Lower leg skin (tissue), 4 donors: ENCODE results near the gene TP63. TPM values are rescaled to one million over a fixed set of nuclear protein-coding genes. Genes with fewer than 3 reads are reported as not detected.
A peak's percentile ranks its signal among the peaks of the same experiment; 100 is the strongest.
"Not testable (repeated sequence)": the region's sequence is repeated elsewhere in the genome, so short reads cannot be mapped to it uniquely, and the experiment has no call there.

Experiments used
- DNase-seq, 2 donors: peaks; one replicate each; pipeline ENCODE4 v3.0.0-alpha.2; 2019; ENCODE audit warnings: low spot score in 2 of 2
- H3K4me3 ChIP-seq: fragments of 200-600 bp; sonication (generic); 2 replicates; pipeline ENCODE4 v1.5.1; 2017; ENCODE audit warnings: mild to moderate bottlenecking, low read depth; ENCODE audit not compliant: poor library complexity, severe bottlenecking
- POLR2A ChIP-seq, 2 donors: fragments of 450-650 bp; IDR thresholded peaks; one replicate each; pipeline ENCODE4 v1.6.1; 2016 to 2017; ENCODE audit warnings: antibody characterized with exemption in 2 of 2, mild to moderate bottlenecking in 1 of 2, moderate library complexity in 1 of 2
- WGBS, 2 donors: methylation state at CpG; one replicate each; pipeline ENCODE4 v1.1.5; 2018; 5-methylcytosine and 5-hydroxymethylcytosine counted together
- intact Hi-C: fragments of 100-400 bp; cut with DNase I; formaldehyde crosslinking; loops from one replicate; pipeline ENCODE4 v1.15.0; 2023; ENCODE audit warnings: low total_unique reads
- total RNA-seq, 4 donors: library from RNA; depleted of rRNA; stranded (reverse); fragments of >200 nt; gene quantifications; one replicate each; pipeline ENCODE4 v1.1.0, GENCODE V29; 2016
- TF ChIP-seq, protein P1 (sequence below), 3 donors: fragments of 450-650 bp; IDR thresholded peaks; one replicate each; pipeline ENCODE4 v1.5.1; 2016; ENCODE audit warnings: antibody characterized with exemption in 3 of 3, mild to moderate bottlenecking in 3 of 3, moderate library complexity in 2 of 3

The TP63 gene
- total RNA-seq, 4 donors from 2014 or later, result 208 to 373 (median 264) TPM

DNA sequence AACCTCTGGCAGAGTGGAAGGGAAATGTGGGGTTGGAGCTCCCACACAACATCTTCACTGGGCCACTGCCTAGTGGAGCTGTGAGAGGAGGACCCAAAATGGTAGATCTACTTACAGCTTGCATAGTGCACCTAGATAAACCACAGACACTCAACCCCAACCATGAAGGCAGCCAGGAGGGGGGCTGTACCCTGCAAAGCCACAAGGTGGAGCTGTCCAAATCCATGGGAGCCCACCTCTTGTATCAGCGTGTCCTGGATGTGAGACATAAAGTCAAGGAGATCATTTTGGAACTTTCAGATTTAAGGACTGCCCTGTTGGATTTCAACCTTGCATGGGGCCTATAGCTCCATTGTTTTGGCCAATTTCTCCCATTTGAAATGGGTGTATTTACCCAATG, 20.9 kb downstream of the TP63 start:
- WGBS, 2 donors, result 88 to 100% methylated on average over 1 of the region's 1 CpG
- DNase-seq, result no peak
- intact Hi-C loops, result no loop called here
- no peak overlapping the region for H3K4me3 ChIP-seq
- TF ChIP-seq POLR2A (IDR thresholded peaks at IDR 0.05), result no peak
- TF ChIP-seq, protein P1, sequence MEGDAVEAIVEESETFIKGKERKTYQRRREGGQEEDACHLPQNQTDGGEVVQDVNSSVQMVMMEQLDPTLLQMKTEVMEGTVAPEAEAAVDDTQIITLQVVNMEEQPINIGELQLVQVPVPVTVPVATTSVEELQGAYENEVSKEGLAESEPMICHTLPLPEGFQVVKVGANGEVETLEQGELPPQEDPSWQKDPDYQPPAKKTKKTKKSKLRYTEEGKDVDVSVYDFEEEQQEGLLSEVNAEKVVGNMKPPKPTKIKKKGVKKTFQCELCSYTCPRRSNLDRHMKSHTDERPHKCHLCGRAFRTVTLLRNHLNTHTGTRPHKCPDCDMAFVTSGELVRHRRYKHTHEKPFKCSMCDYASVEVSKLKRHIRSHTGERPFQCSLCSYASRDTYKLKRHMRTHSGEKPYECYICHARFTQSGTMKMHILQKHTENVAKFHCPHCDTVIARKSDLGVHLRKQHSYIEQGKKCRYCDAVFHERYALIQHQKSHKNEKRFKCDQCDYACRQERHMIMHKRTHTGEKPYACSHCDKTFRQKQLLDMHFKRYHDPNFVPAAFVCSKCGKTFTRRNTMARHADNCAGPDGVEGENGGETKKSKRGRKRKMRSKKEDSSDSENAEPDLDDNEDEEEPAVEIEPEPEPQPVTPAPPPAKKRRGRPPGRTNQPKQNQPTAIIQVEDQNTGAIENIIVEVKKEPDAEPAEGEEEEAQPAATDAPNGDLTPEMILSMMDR (IDR thresholded peaks at IDR 0.05), result no peak

DNA sequence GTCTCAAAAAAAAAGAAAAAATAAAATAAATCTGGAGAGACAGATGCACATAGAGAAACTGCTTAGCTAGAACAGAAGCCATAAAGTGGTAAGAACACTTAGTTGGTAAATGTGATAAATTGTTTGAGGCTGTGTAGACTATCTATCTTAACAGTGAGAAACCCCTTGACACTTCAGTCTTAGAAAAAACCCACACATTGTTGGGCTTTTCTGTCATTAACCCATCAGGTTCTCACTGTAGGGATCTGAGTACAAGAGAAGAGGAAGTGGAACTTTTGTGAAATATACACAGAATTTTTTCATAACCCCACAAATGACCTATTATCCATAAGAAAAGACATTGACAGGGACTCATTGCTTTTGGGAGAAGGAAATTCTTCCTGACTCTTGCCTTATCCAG, 24.4 kb downstream of the TP63 start:
- intact Hi-C loops, result no loop called here
- TF ChIP-seq POLR2A (IDR thresholded peaks at IDR 0.05), result no peak
- TF ChIP-seq, protein P1 (IDR thresholded peaks at IDR 0.05), result no peak
- DNase-seq, result no peak

DNA sequence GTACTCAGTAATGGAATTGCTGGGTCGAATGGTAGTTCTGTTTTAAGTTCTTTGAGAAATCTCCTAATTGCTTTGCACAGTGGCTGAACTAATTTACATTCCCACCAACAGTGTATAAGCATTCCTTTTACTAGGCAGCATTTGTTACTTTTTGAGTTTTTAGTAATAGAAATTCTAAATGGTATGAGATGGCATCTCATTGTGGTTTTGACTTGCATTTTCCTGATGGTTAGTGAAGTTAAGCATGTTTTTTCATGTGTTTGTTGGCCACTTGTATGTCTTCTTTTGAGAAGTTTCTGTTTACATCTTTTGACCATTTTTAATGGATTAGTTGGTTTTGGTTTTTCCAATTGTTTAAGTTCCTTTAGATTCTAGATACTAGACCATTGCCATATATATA, 28.4 kb downstream of the TP63 start:
- intact Hi-C loops, result no loop called here
- no peak for TF ChIP-seq POLR2A (IDR thresholded peaks at IDR 0.05)
- TF ChIP-seq, protein P1 (IDR thresholded peaks at IDR 0.05), result no peak
- no peak overlapping the region for H3K4me3 ChIP-seq
- no peak for DNase-seq
- WGBS, 2 donors, result 81 to 87% methylated on average over 1 of the region's 1 CpG

More for the DNA sequence above, 24.4 kb downstream of the TP63 start:
- no peak overlapping the region for H3K4me3 ChIP-seq

DNA sequence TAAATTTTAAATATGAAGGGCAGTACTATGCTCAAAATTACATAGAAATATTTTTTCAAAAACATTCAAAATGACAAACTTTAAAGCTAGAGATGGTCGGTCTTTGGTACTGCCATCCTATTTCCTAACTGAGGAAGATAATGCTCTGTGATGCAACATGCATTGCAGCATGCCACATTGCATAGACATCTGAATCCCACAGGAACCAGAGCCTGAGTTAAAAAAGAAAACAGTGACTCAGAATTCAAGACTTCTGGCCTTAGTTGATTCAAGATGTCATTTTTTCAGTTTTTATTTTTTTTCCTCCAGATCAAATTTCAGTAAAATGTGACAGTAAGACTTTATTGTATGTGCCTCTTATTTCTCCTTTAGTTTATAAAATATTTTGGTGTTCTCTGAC, 33.1 kb downstream of the TP63 start:
- intact Hi-C loops, result no loop called here
- TF ChIP-seq, protein P1 (IDR thresholded peaks at IDR 0.05), result no peak
- no peak for TF ChIP-seq POLR2A (IDR thresholded peaks at IDR 0.05)
- no peak overlapping the region for H3K4me3 ChIP-seq
- peak in 1 of 2 donors; percentile 47 for DNase-seq
- 42 to 47% methylated on average over 1 of the region's 1 CpG for WGBS, 2 donors

DNA sequence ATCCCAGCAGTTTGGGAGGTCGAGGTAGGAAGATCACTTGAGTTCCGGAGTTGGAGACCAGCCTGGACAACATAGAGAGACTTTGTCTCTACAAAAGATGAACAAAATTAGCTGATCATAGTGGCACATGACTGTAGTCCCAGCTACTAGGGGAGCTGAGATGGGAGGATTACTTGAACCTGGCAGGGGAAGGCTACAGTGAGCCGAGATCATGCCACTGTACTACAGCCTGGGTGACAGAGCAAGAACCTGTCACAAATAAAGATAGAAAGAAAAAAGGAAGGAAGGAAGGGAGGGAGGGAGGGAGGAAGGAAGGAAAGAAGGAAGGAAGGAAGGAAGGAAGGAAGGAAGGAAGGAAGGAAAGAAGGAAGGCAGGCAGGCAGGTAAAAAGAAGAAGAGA, 41.2 kb downstream of the TP63 start:
- H3K4me3 ChIP-seq, DNase-seq, intact Hi-C loops: not testable (repeated sequence)
- WGBS, 2 donors, result 92 to 96% methylated on average over 3 of the region's 3 CpGs

DNA sequence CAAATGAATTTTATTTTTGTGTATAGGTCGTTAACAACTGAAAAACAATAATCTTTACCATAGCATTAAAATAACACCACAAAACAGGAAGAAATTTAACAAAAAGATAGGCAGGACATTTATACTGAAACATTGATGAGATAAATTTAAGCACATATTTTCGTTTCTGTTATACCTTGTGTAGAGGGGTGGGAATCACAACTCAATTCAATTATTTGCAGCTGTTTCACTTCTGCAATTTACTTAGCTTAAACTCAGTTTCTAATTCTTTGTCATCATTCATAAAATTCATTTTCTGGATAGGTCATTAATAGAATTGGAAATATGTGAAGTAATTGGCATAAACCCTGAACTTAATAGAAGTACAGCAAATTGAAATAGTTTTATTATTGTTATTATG, 42.3 kb downstream of the TP63 start:
- intact Hi-C loops, result no loop called here
- 62 to 63% methylated on average over 2 of the region's 2 CpGs for WGBS, 2 donors
- no peak for TF ChIP-seq POLR2A (IDR thresholded peaks at IDR 0.05)
- DNase-seq, result no peak
- no peak overlapping the region for H3K4me3 ChIP-seq

DNA sequence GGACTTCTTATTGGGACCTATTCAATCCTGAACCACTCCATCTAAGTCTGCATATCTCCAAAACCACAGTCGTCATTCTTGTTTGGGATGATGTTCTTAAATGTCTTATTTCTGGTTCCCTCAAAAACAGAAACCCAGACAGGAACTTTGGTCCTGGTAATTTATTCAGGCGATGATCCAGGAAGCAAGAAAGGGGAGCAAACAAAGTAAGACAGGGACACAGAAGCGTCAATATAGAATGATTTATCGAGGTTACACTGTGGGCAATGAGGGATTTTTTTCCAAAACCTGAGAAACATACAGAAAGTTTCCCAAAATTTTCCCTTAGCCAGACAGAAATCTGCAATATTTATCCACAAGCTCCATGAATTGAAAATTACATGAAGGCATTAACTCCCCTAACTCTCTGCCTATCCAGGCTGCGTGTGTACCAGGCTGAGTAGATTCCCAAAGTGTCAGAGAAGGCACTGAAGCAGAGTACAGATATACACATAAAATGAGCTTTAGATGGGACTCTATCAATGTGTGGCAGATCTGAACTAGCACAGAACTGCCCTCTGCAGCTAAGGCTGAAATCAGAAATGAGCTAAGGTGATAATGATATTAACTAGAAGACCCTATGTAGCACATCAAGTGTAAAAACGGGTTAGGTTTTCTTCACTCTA, 43.2 kb downstream of the TP63 start:
- intact Hi-C loops, result no loop called here
- H3K4me3 ChIP-seq, result no peak overlapping the region
- 85 to 86% methylated on average over 6 of the region's 6 CpGs for WGBS, 2 donors
- DNase-seq, result no peak
- TF ChIP-seq POLR2A (IDR thresholded peaks at IDR 0.05), result no peak
- TF ChIP-seq, protein P1 (IDR thresholded peaks at IDR 0.05), result no peak
